ENCODE data around the gene PLCD3. TPM values are rescaled to one million over a fixed set of nuclear protein-coding genes. Genes with fewer than 3 reads are reported as not detected.
A peak's percentile ranks its signal among the peaks of the same experiment; 100 is the strongest.

PLCD3 gene
- total and polyA plus RNA-seq, 2 of the 13 experiments (the other 11 are each of a cell fraction or from before 2014, with no cell fraction given), result 11.3 to 39.1 TPM

GRCh38 chr17:45113424-45113754 is 18.9 kb downstream of the PLCD3 start (continued):
- TF ChIP-seq RARA (CRISPR knock-in tag; IDR thresholded peaks at IDR 0.05) (peak; percentile 93), MIER3 (CRISPR knock-in tag; IDR thresholded peaks at IDR 0.05; ENCODE audit: borderline replicate concordance) (no peak), CBX1 (IDR thresholded peaks at IDR 0.05; ENCODE audit: low read depth) (no peak), ZMYM3 (CRISPR knock-in tag; IDR thresholded peaks at IDR 0.05) (0 out of 2 replicates have a peak, but pooled peaks have one; percentile 6), MYNN (CRISPR knock-in tag; IDR thresholded peaks at IDR 0.05; ENCODE audit: low read depth) (no peak), TAF1 (CRISPR knock-in tag; IDR thresholded peaks at IDR 0.05) (no peak), MEIS1 (CRISPR knock-in tag; IDR thresholded peaks at IDR 0.05; ENCODE audit: borderline replicate concordance) (no peak), FOSL2 (CRISPR knock-in tag; IDR thresholded peaks at IDR 0.05) (no peak), PHF21A (CRISPR knock-in tag; IDR thresholded peaks at IDR 0.05) (no peak), PHF8 (CRISPR knock-in tag; IDR thresholded peaks at IDR 0.05) (no peak), ZNF251 (CRISPR knock-in tag; IDR thresholded peaks at IDR 0.05) (no peak), ZFP37 (CRISPR knock-in tag; IDR thresholded peaks at IDR 0.05; ENCODE audit: borderline replicate concordance) (no peak), ZNF136 (CRISPR knock-in tag; IDR thresholded peaks at IDR 0.05; ENCODE audit: low read depth) (no peak)
- TF ChIP-seq, protein P1, sequence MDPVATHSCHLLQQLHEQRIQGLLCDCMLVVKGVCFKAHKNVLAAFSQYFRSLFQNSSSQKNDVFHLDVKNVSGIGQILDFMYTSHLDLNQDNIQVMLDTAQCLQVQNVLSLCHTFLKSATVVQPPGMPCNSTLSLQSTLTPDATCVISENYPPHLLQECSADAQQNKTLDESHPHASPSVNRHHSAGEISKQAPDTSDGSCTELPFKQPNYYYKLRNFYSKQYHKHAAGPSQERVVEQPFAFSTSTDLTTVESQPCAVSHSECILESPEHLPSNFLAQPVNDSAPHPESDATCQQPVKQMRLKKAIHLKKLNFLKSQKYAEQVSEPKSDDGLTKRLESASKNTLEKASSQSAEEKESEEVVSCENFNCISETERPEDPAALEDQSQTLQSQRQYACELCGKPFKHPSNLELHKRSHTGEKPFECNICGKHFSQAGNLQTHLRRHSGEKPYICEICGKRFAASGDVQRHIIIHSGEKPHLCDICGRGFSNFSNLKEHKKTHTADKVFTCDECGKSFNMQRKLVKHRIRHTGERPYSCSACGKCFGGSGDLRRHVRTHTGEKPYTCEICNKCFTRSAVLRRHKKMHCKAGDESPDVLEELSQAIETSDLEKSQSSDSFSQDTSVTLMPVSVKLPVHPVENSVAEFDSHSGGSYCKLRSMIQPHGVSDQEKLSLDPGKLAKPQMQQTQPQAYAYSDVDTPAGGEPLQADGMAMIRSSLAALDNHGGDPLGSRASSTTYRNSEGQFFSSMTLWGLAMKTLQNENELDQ (CRISPR knock-in tag; IDR thresholded peaks at IDR 0.05; ENCODE audit: borderline replicate concordance), result no peak
- TF ChIP-seq, protein P2, sequence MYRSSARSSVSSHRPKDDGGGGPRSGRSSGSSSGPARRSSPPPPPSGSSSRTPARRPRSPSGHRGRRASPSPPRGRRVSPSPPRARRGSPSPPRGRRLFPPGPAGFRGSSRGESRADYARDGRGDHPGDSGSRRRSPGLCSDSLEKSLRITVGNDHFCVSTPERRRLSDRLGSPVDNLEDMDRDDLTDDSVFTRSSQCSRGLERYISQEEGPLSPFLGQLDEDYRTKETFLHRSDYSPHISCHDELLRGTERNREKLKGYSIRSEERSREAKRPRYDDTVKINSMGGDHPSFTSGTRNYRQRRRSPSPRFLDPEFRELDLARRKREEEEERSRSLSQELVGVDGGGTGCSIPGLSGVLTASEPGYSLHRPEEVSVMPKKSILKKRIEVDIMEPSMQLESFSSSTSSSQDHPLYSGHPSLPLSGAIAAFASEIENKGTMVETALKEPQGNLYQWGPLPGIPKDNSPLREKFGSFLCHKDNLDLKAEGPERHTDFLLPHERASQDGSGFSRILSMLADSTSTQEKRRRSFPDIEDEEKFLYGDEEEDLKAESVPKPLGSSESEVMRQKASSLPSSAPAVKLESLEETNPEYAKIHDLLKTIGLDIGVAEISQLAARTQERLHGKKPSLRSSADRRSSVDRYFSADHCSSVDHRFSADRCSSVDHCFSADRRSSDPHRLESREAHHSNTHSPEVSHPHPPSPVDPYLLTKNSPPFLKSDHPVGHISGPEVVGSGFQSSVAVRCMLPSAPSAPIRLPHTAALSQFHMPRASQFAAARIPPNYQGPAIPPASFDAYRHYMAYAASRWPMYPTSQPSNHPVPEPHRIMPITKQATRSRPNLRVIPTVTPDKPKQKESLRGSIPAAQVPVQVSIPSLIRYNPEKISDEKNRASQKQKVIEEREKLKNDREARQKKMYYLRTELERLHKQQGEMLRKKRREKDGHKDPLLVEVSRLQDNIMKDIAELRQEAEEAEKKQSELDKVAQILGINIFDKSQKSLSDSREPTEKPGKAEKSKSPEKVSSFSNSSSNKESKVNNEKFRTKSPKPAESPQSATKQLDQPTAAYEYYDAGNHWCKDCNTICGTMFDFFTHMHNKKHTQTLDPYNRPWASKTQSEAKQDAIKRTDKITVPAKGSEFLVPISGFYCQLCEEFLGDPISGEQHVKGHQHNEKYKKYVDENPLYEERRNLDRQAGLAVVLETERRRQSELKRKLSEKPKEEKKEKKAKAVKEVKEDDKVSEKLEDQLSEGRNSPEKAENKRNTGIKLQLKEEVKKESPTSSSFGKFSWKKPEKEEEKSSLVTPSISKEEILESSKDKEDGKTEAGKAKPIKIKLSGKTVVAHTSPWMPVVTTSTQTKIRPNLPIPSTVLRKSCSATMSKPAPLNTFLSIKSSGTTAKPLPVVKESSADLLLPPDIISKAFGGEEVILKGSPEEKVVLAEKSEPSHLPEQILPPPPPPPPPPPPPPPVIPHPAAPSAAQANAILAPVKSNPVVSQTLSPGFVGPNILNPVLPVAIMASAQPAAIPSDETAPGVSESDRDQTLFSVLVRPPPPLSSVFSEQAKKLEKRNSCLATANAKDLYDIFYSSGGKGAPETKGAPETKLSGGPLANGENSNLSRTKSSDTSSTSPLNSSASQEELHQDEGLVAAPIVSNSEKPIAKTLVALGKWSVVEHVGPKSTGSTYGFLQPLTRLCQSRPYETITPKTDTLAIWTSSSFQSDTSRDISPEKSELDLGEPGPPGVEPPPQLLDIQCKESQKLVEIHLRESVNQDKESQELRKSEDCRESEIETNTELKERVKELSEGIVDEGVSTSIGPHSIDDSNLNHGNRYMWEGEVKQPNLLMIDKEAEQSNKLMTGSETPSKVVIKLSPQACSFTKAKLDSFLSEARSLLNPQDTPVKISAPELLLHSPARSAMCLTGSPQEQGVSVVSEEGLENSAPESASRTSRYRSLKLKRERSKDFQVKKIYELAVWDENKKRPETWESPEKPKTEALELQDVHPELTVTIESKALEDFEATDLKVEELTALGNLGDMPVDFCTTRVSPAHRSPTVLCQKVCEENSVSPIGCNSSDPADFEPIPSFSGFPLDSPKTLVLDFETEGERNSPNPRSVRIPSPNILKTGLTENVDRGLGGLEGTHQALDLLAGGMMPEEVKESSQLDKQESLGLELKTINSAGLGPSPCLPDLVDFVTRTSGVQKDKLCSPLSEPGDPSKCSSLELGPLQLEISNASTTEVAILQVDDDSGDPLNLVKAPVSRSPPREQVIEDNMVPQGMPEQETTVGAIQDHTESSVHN (CRISPR knock-in tag; IDR thresholded peaks at IDR 0.05), result no peak
- TF ChIP-seq, protein P3, sequence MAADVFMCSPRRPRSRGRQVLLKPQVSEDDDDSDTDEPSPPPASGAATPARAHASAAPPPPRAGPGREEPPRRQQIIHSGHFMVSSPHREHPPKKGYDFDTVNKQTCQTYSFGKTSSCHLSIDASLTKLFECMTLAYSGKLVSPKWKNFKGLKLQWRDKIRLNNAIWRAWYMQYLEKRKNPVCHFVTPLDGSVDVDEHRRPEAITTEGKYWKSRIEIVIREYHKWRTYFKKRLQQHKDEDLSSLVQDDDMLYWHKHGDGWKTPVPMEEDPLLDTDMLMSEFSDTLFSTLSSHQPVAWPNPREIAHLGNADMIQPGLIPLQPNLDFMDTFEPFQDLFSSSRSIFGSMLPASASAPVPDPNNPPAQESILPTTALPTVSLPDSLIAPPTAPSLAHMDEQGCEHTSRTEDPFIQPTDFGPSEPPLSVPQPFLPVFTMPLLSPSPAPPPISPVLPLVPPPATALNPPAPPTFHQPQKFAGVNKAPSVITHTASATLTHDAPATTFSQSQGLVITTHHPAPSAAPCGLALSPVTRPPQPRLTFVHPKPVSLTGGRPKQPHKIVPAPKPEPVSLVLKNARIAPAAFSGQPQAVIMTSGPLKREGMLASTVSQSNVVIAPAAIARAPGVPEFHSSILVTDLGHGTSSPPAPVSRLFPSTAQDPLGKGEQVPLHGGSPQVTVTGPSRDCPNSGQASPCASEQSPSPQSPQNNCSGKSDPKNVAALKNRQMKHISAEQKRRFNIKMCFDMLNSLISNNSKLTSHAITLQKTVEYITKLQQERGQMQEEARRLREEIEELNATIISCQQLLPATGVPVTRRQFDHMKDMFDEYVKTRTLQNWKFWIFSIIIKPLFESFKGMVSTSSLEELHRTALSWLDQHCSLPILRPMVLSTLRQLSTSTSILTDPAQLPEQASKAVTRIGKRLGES (CRISPR knock-in tag; IDR thresholded peaks at IDR 0.05; ENCODE audit: borderline replicate concordance), result no peak
- TF ChIP-seq, protein P4, sequence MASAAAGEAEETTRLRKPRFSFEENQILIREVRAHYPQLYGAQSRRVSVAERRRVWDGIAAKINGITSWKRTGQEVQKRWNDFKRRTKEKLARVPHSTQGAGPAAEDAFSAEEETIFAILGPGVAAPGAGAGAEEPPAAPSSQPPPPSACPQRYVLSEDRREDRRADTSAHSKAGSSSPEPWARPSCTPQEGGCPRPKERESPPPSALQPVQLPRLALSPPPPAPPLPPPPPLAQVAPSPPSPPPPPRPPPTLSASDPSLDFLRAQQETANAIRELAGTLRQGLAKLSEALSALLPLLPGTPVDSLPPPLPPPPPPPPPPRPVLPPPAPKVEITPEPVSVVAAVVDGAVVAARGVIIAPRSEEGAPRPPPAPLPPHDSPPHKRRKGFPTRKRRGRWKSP (CRISPR knock-in tag; IDR thresholded peaks at IDR 0.05), result no peak
